Epithelial cell of prostate (primary cell): Measurements from ENCODE around the gene PYGB.
"Not testable (repeated sequence)": the region's sequence is repeated elsewhere in the genome, so short reads cannot be mapped to it uniquely, and the experiment has no call there.

Experiments
- DNase-seq: peaks from one replicate; pipeline ENCODE4 v3.0.0-alpha.2; 2011; ENCODE audit warnings: low read depth, low spot score
- H3K27ac ChIP-seq: fragments of 450-650 bp; 2 replicates; pipeline ENCODE4 v1.5.1; 2017; ENCODE audit warnings: mild to moderate bottlenecking

PYGB gene

DNA sequence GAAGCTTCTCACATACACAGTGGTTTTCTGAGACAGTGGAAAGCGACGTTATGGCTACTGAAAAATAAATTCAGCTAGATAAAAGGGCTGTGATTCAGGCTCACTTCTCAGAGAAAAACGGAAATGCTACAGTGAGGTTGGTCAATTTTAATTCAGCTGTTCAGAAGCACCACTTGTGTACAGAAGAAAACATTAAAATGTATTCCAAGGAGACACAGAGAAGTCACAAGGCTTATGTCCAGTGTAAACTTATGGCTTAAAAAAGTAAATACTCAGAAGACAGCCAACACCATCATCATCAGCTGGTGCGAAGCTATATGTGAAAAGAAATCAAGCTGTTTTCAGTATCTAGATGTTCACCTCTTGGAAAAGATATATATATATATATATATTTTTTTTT lies 74.1 kb downstream of the PYGB start:
- H3K27ac ChIP-seq, result no peak overlapping the region
- DNase-seq, result no peak

DNA sequence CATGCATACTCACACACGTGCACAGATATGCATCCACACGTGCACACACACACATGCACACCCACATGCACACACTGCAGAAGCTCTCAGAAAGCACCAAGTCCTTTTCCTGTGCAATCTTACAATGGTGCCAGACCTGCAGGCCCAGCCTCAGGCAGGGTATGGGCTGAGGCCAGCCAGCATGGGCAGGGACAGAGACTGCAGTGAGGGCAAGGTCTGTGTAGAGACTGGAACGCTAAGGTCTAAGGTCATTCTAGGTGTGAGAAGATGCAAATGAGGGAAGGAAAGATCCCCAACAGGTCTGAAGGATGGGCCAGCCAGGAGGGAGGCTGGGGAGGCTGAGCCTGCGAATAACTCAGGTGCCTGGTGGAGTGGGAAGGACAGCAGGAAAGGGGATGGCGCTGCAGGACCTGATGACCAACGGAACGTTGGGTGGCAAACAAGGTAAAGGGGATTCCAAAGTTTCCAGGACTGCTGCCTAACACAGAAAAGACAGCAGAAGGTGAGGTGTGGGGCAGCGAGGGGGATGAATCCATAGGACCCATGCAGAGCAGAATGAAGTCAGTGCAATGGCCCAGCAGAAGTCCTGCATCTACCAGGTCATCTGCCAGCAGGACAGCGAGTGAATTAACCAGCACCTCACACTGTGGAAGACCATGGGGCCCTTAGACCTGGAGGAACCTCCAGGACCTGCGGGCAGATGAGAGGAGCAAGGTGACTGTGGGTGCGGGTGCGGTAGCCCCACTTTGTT lies 75.8 kb downstream of the PYGB start:
- no peak for DNase-seq
- no peak overlapping the region for H3K27ac ChIP-seq

DNA sequence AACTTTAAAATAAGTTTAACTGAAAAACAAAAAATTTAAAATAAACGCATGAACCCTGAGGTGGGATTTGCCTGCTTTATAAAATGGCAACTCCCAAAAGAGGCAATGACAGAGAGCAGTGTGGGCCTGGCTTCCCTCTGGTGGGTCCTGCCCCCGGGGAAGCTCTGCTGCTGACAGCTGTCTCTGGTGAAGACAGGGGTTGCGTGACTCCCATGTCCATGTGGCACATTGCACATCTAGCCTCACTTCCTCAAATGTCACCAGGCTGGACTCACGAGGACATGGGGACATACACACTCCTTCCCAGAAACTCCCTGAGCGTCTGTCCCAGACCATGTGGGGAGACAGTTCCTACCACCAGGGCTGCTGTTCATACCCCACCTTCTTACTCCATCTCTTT lies 76.5 kb downstream of the PYGB start:
- no peak for DNase-seq
- no peak overlapping the region for H3K27ac ChIP-seq

DNA sequence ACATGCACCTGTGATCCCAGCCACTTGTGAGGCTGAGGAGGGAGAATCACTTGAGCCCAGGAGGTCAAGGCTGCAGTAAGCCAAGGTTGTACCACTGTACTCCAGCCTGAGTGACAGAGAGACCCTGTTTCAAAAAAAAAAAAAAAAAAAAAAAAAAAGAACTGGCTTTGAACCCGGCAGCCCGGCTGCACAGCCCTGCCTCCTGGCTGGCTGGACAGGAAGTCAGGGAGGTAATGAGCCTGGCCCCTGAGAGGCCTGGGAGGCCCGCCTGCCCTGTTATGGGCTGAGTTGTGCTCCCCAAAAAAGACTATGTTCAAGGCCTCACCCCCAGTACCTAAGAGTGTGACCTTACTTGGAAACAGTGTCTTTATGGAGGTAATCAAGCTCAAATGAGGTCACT lies 77.2 kb downstream of the PYGB start:
- DNase-seq, result no peak
- H3K27ac ChIP-seq, result no peak overlapping the region

DNA sequence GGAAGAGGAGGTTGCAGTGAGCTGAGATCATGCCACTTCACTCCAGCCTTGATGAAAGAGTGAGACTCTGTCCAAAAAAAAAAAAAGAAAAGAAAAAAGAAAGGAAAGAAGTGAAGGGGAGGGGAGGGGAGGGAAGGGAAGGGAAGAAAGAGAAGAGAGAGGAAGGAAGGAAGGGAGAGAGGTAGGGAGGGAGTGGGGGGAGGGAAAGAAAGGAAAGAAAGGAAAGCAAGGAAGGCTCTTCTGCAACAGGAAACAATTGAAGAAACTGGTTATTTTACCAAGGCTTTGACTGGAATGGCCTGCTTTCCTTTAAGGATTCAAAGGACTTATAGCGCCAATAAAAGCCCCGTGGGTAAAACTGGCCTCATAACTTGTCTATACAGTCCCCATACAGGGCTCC lies 78.1 kb downstream of the PYGB start:
- no peak for DNase-seq
- H3K27ac ChIP-seq, result no peak overlapping the region

DNA sequence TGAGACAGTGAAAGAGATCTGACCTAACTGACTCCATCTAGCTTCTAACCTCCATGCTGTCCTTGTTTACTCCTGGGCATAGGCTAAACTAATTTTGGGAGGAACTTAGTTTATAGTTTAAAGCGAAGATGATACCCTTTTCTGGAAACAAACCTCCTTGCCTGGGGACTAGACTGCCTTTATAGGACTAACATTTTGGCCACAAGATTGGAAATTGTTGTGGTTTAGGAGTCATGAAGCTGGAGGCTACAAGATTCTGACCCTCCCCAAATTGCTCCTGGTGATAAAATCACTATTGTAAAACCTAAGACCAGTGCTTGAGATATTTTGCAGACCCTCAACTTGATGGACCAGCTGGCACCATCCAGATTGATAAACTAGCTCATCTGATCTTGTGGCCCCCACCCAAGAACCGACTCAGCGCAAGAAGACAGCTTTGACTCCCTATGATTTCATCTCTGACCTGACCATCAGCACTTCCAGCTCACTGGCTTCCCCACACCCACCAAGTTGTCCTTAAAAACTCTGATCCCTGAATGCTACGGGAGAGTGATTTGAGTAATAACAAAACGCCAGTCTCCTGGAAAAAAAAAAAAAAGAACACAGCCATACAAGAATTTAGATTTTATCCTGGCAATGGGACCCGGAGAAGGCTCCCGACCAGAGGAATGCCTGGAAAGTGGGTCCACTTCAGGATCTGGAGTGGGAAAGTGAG lies 79.8 kb downstream of the PYGB start:
- H3K27ac ChIP-seq, result no peak overlapping the region
- DNase-seq, result no peak

DNA sequence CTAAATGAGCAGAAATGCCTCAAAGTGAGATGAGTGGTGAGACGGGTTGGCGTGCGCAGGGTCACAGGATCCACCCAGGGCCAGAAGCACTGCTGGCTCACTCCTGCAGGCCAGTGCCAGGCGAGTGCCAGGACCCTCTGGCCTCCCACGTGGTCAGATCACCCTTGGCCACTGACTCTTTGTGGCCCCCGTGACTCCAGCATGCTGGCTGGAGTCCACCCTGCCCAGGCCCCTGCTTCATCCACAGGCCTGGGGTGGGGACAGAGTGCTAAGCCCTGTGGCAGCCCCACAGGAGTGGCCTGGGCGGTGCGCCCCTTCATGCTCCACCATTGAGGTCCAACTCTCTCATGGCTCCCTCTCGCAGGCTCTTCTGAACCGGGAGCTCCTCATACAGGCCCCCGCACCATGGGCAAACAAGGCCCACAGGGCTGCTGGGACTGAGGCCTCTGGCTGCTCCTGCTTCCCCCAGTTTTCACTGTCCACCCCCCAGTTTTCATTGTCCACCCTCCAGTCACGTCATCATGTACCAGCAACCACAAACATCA lies 81.1 kb downstream of the PYGB start:
- H3K27ac ChIP-seq, result no peak overlapping the region

DNA sequence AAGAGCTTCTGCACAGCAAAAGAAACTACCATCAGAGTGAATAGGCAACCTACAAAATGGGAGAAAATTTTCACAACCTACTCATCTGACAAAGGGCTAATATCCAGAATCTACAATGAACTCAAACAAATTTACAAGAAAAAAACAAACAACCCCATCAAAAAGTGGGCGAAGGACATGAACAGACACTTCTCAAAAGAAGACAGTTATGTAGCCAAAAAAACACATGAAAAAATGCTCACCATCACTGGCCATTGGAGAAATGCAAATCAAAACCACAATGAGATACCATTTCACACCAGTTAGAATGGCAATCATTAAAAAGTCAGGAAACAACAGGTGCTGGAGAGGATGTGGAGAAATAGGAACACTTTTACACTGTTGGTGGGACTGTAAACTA lies 87.1 kb downstream of the PYGB start:
- DNase-seq, H3K27ac ChIP-seq: not testable (repeated sequence)

More for the DNA sequence above, 81.1 kb downstream of the PYGB start:
- DNase-seq, result no peak

DNA sequence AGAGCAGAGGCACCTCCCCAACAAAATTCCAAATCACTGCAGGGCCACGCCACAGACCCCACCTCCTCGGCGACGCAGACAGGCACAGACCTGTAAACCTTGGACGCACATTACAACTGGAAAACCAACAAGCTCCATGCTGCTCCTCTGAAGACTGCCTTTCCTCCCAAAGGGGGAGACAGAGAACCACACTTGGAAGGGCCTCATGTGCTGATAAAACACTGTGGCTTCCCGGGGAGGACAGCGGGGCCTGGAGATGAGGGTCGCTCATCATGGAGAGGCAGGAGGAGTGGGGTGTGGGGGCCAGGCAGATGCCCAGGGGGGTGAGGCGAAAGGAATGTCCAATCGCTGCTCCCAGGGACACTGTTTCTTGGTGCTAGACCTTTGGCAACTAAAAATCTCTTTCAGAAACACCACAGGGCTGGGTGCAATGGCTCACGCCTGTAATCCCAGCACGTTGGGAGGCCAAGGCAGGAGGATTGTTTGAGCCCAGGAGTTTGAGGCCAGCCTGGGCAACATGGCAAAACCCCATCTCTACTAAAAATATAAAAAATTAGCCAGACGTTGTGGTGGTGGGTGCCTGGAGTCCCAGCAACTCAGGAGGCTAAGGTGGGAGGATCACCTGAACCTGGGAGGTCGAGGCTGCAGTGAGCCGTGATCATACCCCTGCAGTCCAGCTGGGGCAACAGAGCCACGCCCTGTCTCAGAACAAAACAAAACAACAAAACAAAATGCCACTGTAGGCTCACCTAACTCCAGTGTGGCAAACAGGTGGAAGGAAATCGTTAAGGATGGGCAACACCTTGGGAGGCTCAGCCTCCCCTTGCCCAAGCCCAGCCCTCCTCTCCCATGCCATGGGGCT lies 88.9 kb downstream of the PYGB start:
- peak; percentile 44 for DNase-seq
- no peak overlapping the region for H3K27ac ChIP-seq

DNA sequence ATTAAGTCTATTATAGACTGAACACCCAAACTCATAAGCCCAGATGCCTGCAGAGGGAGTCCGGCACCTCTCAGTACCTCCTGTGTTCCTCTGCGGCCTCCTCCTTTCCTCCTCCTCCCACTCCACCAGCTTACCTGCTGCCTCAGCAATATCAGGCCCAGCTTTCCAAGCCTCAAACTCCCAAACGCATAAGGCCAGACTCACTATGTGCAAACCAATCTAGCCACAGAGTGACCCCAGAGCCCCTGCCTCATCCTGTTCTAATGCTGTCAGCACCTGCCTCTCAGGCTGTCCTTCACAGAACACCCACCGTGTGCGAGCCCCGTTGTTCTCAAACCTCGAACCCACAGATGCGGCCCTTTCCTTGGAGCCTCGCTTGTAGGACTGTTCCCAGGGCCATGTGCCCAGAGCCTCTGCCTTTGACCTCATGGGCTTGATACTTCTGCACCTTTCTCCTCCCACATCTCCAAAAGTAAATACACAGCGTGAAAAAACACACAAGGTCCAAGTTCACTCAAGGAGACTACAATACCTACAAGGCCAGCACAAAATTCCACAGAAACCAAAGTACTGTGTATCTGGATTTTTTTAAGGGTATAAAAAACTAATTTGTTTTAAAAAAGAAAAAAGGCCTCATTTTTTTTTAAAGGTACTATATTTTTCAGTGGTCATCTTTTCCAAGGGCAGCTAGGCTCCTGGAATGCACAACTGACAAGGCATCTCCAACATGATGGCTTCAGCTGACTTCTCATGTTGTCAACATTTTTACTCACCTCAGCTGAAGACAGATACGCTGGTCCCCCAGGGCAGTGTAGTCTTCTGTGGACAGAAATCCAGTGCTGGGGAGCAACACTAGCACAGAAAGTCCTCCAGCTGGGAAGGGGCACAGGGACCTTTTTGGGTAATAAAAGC lies 90.5 kb downstream of the PYGB start:
- no peak overlapping the region for H3K27ac ChIP-seq
- no peak for DNase-seq

DNA sequence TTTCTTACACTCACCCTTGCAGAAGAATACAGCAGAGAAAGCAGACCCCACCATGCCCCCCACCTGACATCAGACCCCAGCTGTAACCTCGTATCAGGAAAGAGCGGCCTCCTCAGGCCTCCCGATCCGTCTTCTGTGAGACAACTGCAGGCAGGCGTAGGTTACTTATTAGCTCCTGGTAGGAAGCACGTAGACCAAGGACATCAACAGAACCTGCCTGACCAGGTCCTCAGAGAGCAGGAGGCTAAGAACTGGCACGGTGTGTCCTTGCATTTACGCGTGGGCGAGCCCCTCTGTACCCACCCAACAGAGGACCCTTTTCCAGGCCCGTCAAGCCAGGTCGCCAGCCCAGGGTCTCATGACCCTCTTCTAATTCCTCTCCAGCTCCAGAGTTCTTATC lies 91.7 kb downstream of the PYGB start:
- no peak overlapping the region for H3K27ac ChIP-seq
- DNase-seq, result no peak

DNA sequence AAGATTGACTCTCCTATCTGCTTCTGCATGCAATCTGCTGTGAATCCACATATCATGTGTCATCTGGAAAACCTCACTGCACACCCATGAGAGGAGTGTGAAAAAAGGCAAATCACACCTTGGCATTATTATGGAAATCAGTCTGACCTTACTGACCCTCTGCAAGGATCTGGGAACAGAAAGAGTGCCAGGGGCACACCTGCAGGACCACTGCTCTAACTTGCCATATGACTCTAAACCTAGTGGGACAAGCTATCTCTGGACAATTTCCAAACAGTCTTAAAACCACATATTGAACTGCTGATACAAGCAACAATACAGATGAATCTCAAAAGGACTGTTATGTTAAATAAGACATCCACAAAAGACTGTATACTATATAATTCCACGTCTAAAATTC lies 92.5 kb downstream of the PYGB start:
- DNase-seq, result no peak
- no peak overlapping the region for H3K27ac ChIP-seq

DNA sequence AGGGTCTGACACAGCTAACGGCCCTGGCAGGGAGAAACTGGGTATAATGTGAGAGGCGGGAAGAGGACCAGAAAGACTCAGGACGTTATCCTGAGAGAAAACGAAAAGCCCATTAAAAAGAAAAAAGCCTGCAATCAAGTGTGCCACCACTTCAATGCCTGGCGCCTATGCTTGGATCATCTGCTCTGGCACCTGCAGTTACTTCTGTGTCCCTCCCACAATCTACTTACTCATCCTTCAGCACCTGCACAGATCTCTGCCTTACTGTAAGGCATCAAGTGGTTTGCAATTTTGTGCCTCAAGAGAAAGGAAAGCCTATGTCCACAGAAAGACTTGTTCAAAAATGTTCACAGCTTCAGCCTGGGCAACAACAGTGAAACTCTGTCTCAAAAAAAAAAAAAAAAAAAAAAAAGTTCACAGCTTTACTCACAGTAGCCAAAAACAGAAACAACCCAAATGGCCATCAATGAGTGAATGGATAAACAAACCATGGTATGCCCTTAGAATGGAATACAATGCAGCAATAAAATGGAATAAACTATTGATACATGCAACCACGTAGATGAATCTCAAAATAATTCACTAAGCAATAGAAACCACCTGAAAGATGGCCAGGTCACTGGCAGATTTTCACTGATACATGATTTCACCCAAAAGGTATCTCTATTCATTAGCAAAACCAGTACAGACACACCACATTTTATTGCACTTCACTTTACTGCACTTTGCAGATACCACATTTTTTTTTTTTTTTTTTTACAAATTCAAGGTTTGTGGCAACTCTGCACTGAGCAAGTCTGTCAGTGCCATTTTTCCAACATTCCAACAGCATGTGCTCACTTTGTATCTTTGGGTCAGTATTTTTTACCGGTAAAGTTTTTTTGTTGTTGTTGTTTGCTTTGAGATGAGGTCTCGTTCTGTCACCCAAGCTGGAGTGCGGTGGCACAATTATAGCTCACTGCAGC lies 94.1 kb downstream of the PYGB start:
- DNase-seq, result peak; percentile 8

DNA sequence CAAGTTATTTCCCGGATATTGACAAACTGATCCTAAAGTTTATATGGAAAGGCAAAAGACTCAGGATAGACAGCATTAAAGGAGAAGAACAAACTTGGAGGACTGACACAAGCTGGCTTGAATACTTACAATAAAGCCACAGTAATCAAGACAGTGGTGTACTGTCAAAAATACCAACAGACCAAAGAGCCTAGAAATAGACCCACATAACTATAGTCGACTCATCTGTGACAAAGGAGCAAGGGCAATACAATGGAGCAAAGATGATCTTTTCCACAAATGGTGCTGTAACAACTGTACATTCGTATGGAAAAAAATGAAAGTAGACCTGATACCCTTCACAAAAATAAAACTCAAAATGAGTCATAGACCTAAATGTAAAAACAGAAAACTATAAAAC lies 96.7 kb downstream of the PYGB start:
- no peak overlapping the region for H3K27ac ChIP-seq
- no peak for DNase-seq

More for the DNA sequence above, 94.1 kb downstream of the PYGB start:
- H3K27ac ChIP-seq, result no peak overlapping the region

DNA sequence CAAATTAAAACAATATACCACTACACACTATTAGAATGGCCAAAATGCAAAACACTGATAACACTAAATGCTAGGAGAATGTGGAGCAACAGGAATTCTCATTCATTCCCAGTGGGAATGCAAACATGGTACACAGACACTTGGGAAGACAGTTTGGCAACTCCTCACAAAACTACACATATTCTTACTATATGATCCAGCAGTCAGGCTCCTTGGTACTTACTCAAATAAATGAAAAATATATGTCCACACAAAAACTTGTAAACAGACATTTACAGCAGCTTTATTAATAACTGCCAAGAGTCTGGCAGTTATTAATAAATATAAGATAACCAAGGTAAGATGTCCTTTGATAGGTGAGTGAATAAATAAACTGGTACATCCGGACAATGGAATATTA lies 97.8 kb downstream of the PYGB start:
- H3K27ac ChIP-seq, result no peak overlapping the region
- no peak for DNase-seq

DNA sequence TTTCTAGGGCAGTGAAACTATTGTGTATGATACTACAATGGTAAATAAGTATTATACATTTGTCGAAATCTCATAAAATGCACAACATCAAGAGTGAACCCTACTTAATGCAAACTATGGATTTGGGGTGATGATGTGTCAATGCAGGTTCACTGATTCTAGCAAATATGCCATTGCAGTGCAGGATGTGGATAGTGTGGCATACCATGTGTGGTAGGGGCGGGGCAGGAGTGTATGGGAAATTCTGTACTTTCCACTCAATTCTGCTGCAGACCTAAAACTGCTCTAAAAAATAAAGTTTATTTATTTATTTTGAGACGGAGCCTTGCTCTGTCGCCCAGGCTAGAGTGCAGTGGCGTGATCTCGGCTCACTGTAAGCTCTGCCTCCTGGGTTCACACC lies 98.5 kb downstream of the PYGB start:
- no peak for DNase-seq
- H3K27ac ChIP-seq, result no peak overlapping the region
